WTC11 (cell line): ENCODE data around the gene ITGA11. TPM values are rescaled to one million over a fixed set of nuclear protein-coding genes. Genes with fewer than 3 reads are reported as not detected.

ENCODE experiments used
- ATAC-seq: fragments of 200-7000 bp; cut with Tn5 transposase; 2 replicates; pipeline ENCODE4 v1.10.0; 2021; ENCODE audit warnings: mild to moderate bottlenecking, moderate library complexity
- CTCF ChIA-PET: fragments of 300-600 bp; sonication (Branson Sonifier 250); formaldehyde crosslinking; loops from one replicate; lab custom pipeline; 2021; ENCODE audit warnings: antibody characterized with exemption; lab: Charles Lee
- POLR2A ChIA-PET: fragments of 350-600 bp; sonication (Branson Sonifier 250); formaldehyde crosslinking; loops from one replicate; lab custom pipeline; 2021; ENCODE audit warnings: antibody characterized with exemption; lab: Charles Lee
- DNase-seq: peaks from one replicate; pipeline ENCODE4 v3.0.0; 2021; ENCODE audit warnings: low spot score
- H3K27ac Mint-ChIP-seq: 2 replicates; pipeline ENCODE4 v1.8.0; 2021; ENCODE audit warnings: mixed read lengths
- H3K27me3 Mint-ChIP-seq: 2 replicates; pipeline ENCODE4 v1.8.0; 2021; ENCODE audit warnings: low read depth, mild to moderate bottlenecking, moderate library complexity, mixed read lengths
- H3K36me3 Mint-ChIP-seq: 2 replicates; pipeline ENCODE4 v1.8.0; 2021; ENCODE audit warnings: mixed read lengths
- H3K4me1 Mint-ChIP-seq: 2 replicates; pipeline ENCODE4 v1.8.0; 2022; ENCODE audit warnings: mixed read lengths
- H3K4me3 Mint-ChIP-seq: 2 replicates; pipeline ENCODE4 v1.8.0; 2021; ENCODE audit warnings: mild to moderate bottlenecking, moderate library complexity, mixed read lengths
- H3K9me3 Mint-ChIP-seq: 2 replicates; pipeline ENCODE4 v1.8.0; 2021; ENCODE audit warnings: mixed read lengths
- AR ChIP-seq: fragments of 250-450 bp; sonication (Bioruptor Pico); IDR thresholded peaks from 2 replicates; pipeline ENCODE4 v1.9.0; 2021; ENCODE audit warnings: mild to moderate bottlenecking
- CREM ChIP-seq: sonication (generic); formaldehyde crosslinking; IDR thresholded peaks from 2 replicates; pipeline ENCODE4 v1.8.1; 2022; ENCODE audit warnings: mild to moderate bottlenecking, missing genetic modification reagents, moderate library complexity
- ELF4 ChIP-seq: sonication (generic); formaldehyde crosslinking; IDR thresholded peaks from 2 replicates; pipeline ENCODE4 v1.8.1; 2022; ENCODE audit warnings: low read depth, mild to moderate bottlenecking, moderate library complexity, missing genetic modification reagents
- ESRRA ChIP-seq: sonication (generic); formaldehyde crosslinking; IDR thresholded peaks from 2 replicates; pipeline ENCODE4 v1.8.1; 2022; ENCODE audit warnings: mild to moderate bottlenecking, missing genetic modification reagents, borderline replicate concordance
- HMGA2 ChIP-seq: fragments of 250-450 bp; sonication (Bioruptor Pico); IDR thresholded peaks from 2 replicates; pipeline ENCODE4 v1.4.0; 2021; ENCODE audit warnings: mild to moderate bottlenecking, moderate library complexity
- JAZF1 ChIP-seq: fragments of 250-450 bp; sonication (Bioruptor Pico); IDR thresholded peaks from 2 replicates; pipeline ENCODE4 v1.9.0; 2021; ENCODE audit warnings: moderate library complexity, mild to moderate bottlenecking, inconsistent platforms
- PRDM15 ChIP-seq: sonication (generic); formaldehyde crosslinking; IDR thresholded peaks from 2 replicates; pipeline ENCODE4 v1.8.0; 2022; ENCODE audit warnings: missing genetic modification reagents
- RORB ChIP-seq: fragments of 250-450 bp; sonication (Bioruptor Pico); IDR thresholded peaks from 2 replicates; pipeline ENCODE4 v1.9.0; 2021; ENCODE audit warnings: mild to moderate bottlenecking
- TCF7 ChIP-seq: sonication (generic); formaldehyde crosslinking; IDR thresholded peaks from 2 replicates; pipeline ENCODE4 v1.8.0; 2022; ENCODE audit warnings: mild to moderate bottlenecking, low read depth, missing genetic modification reagents, moderate library complexity
- ZBTB21 ChIP-seq: sonication (generic); formaldehyde crosslinking; IDR thresholded peaks from 2 replicates; pipeline ENCODE4 v1.8.1; 2023; ENCODE audit warnings: mild to moderate bottlenecking, missing genetic modification reagents, borderline replicate concordance
- ZNF671 ChIP-seq: fragments of 250-450 bp; sonication (Bioruptor Pico); IDR thresholded peaks from 2 replicates; pipeline ENCODE4 v1.8.0; 2021; ENCODE audit warnings: mild to moderate bottlenecking
- total RNA-seq: library from RNA; stranded (reverse); gene quantifications from 3 replicates; pipeline ENCODE4 v1.2.3, GENCODE V29; 2021
- TF ChIP-seq, protein P1 (sequence below): sonication (generic); formaldehyde crosslinking; IDR thresholded peaks from 2 replicates; pipeline ENCODE4 v1.8.0; 2023; ENCODE audit warnings: missing genetic modification reagents, mild to moderate bottlenecking, borderline replicate concordance
- TF ChIP-seq, protein P2 (sequence below): sonication (generic); formaldehyde crosslinking; IDR thresholded peaks from 2 replicates; pipeline ENCODE4 v1.8.0; 2022; ENCODE audit warnings: mild to moderate bottlenecking, missing genetic modification reagents
- TF ChIP-seq, protein P3 (sequence below): sonication (generic); formaldehyde crosslinking; conservative IDR thresholded peaks from 2 replicates; pipeline ENCODE4 v1.8.1; 2023; ENCODE audit warnings: mild to moderate bottlenecking, low read depth, missing genetic modification reagents, moderate library complexity

Gene ITGA11
- total RNA-seq, 1 experiment from 2014 or later: 0.15 TPM

- H3K36me3 Mint-ChIP-seq: no peaks in the 10 kb centered on the region
- H3K27ac Mint-ChIP-seq: no peak overlapping the region
- H3K4me3 Mint-ChIP-seq: no peak overlapping the region
- CTCF ChIA-PET: no interaction called here
- no peaks in the 10 kb centered on the region for H3K4me1 Mint-ChIP-seq
- peaks cover 17% of the 10 kb centered on the region for H3K9me3 Mint-ChIP-seq
- H3K27me3 Mint-ChIP-seq: no peaks in the 10 kb centered on the region; the same call in 1 of the 2 replicates
- ATAC-seq (no peak), DNase-seq (no peak)
- TF ChIP-seq HMGA2 (CRISPR knock-in tag): no peak
- no peak for TF ChIP-seq RORB
- no peak for TF ChIP-seq ESRRA (CRISPR knock-in tag)
- TF ChIP-seq, protein P1, sequence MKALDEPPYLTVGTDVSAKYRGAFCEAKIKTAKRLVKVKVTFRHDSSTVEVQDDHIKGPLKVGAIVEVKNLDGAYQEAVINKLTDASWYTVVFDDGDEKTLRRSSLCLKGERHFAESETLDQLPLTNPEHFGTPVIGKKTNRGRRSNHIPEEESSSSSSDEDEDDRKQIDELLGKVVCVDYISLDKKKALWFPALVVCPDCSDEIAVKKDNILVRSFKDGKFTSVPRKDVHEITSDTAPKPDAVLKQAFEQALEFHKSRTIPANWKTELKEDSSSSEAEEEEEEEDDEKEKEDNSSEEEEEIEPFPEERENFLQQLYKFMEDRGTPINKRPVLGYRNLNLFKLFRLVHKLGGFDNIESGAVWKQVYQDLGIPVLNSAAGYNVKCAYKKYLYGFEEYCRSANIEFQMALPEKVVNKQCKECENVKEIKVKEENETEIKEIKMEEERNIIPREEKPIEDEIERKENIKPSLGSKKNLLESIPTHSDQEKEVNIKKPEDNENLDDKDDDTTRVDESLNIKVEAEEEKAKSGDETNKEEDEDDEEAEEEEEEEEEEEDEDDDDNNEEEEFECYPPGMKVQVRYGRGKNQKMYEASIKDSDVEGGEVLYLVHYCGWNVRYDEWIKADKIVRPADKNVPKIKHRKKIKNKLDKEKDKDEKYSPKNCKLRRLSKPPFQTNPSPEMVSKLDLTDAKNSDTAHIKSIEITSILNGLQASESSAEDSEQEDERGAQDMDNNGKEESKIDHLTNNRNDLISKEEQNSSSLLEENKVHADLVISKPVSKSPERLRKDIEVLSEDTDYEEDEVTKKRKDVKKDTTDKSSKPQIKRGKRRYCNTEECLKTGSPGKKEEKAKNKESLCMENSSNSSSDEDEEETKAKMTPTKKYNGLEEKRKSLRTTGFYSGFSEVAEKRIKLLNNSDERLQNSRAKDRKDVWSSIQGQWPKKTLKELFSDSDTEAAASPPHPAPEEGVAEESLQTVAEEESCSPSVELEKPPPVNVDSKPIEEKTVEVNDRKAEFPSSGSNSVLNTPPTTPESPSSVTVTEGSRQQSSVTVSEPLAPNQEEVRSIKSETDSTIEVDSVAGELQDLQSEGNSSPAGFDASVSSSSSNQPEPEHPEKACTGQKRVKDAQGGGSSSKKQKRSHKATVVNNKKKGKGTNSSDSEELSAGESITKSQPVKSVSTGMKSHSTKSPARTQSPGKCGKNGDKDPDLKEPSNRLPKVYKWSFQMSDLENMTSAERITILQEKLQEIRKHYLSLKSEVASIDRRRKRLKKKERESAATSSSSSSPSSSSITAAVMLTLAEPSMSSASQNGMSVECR (CRISPR knock-in tag): no peak
- TF ChIP-seq ZBTB21: no peak
- TF ChIP-seq ELF4 (CRISPR knock-in tag): no peak
- no peak for TF ChIP-seq ZNF671 (CRISPR knock-in tag)
- POLR2A ChIA-PET: no interaction called here
Measured at GRCh38 chr15:68463996-68464395, 32.0 kb upstream of the ITGA11 start.

DNA sequence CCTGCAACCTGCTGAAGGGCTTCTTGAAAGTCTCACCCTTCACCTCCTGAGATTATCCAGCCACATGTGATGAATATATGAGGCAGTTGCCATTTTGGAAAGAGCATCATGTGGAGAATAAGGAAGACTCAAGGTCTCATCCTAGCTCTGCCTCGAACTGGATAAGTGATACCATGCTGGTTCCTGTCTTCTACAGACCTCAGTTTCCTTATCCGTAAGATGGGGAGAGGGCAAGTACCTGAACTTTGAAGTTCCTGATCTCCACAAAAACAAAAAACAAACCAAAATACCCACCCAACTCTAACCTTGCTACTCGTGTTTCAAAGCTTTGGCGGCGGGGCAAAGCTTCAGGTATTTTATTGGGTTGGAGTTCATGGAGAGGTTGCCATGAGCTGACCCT, 31.5 kb upstream of the ITGA11 start:
- H3K27me3 Mint-ChIP-seq: peaks cover 2% of the 10 kb centered on the region; the same call in 1 of the 2 replicates
- CTCF ChIA-PET: no interaction called here
- TF ChIP-seq, protein P2, sequence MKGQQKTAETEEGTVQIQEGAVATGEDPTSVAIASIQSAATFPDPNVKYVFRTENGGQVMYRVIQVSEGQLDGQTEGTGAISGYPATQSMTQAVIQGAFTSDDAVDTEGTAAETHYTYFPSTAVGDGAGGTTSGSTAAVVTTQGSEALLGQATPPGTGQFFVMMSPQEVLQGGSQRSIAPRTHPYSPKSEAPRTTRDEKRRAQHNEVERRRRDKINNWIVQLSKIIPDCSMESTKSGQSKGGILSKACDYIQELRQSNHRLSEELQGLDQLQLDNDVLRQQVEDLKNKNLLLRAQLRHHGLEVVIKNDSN: no peak
- TF ChIP-seq CREM (no peak), PRDM15 (CRISPR knock-in tag) (no peak), JAZF1 (CRISPR knock-in tag) (no peak), TCF7 (CRISPR knock-in tag) (no peak), AR (CRISPR knock-in tag) (no peak)
- TF ChIP-seq, protein P3, sequence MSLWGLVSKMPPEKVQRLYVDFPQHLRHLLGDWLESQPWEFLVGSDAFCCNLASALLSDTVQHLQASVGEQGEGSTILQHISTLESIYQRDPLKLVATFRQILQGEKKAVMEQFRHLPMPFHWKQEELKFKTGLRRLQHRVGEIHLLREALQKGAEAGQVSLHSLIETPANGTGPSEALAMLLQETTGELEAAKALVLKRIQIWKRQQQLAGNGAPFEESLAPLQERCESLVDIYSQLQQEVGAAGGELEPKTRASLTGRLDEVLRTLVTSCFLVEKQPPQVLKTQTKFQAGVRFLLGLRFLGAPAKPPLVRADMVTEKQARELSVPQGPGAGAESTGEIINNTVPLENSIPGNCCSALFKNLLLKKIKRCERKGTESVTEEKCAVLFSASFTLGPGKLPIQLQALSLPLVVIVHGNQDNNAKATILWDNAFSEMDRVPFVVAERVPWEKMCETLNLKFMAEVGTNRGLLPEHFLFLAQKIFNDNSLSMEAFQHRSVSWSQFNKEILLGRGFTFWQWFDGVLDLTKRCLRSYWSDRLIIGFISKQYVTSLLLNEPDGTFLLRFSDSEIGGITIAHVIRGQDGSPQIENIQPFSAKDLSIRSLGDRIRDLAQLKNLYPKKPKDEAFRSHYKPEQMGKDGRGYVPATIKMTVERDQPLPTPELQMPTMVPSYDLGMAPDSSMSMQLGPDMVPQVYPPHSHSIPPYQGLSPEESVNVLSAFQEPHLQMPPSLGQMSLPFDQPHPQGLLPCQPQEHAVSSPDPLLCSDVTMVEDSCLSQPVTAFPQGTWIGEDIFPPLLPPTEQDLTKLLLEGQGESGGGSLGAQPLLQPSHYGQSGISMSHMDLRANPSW (CRISPR knock-in tag): no peak
- TF ChIP-seq, all 79 proteins: peak for 0
- ATAC-seq (no peak), DNase-seq (no peak)
- Mint-ChIP-seq H3K4me1 (no peaks in the 10 kb centered on the region), H3K36me3 (no peaks in the 10 kb centered on the region), H3K4me3 (no peak overlapping the region), H3K9me3 (peaks cover 17% of the 10 kb centered on the region), H3K27ac (no peak overlapping the region)
- POLR2A ChIA-PET: no interaction called here
